HT-29 (cell line): ENCODE data around the gene ATP5MC3. TPM values are rescaled to one million over a fixed set of nuclear protein-coding genes. Genes with fewer than 3 reads are reported as not detected.

ENCODE experiments used
- DNase-seq: peaks from one replicate; pipeline ENCODE4 v3.0.0-alpha.2; 2015; ENCODE audit warnings: low spot score
- total RNA-seq: library from RNA; depleted of rRNA; stranded (reverse); fragments of >200 nt; shearing (Covaris generic); gene quantifications from 2 replicates; pipeline ENCODE4 v1.2.3, GENCODE V29; 2014

Gene ATP5MC3
- total RNA-seq, 1 experiment from 2014 or later, result 131 TPM

DNA sequence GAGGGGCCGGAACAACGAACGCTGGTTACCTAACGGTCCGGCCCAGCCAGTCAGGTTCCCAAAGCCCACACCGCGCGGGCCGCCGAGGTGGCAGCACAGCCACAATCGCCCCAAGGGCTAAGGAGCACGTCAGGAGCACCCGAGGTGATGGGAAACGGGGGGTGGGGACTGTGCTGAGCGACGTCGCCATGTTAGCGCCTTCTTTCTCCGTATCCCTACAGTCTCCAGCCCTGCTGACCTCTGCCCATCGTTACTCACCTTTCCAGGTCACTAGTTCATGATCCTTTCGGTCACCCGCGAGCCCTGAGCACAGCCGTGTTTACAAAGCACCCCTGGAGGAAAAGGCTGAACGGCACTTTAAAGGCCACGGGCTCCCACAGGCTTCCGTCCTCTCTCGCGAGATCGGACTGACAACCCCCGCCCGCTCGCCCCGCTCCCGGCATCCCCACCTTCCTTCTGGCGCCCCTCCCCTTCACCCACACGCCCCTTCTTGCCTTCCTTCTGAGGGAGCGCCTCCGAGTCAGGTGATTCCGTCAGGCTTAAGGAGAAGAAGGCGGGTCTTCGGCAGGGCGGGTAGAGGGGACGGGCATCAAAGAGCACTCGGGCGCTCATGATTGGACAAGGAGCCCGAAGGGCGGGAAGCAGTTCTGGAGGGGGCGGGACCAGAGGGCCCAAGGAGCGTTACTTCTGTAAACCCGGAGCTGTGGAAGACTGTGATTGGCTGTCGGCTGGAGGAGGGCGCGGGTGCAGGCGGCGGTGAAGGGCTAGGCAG lies 13.5 kb downstream of the ATP5MC3 start, which contains the start of gene ATF2:
TSS of gene ATF2 (minus strand) at position 412 of the 772 bp plus-strand sequence. CDS start 31,760 bp downstream, outside the sequence.
- DNase-seq, result peak; percentile 98

DNA sequence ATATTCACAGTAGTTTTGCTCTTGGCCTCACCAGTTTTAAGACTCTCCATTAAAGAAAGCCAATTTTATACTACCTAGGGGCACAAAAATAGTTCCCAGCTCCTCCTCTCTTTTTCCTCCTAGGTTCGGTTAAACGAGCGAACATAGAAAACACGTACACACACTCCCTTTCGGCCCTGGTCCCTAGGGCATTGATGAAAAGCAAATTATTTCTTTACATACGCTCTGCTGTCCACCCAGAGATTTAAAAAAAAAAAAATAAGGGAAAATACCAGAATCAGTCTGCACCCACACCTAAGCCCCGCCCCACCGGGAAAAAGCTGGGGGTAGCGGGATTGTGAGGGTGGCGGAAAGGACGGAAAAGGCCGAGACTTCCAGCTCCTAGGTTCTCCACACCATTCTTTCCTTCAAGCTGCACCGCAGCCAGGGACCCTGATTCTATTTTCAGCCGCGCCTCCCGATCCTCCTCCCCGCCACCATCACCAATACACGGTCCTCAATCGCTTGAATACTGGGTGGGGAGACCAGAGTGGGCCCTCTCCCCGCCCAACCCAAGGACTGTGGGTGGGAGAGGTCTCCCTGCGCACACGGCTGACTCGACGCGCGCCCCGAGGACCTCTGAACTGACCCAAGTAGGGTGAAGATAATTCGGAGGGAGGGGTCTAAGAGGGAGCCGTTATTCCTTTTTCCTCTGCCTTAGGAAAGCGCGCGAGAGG lies 14.3 kb downstream of the ATP5MC3 start:
- peak; percentile 23 for DNase-seq

DNA sequence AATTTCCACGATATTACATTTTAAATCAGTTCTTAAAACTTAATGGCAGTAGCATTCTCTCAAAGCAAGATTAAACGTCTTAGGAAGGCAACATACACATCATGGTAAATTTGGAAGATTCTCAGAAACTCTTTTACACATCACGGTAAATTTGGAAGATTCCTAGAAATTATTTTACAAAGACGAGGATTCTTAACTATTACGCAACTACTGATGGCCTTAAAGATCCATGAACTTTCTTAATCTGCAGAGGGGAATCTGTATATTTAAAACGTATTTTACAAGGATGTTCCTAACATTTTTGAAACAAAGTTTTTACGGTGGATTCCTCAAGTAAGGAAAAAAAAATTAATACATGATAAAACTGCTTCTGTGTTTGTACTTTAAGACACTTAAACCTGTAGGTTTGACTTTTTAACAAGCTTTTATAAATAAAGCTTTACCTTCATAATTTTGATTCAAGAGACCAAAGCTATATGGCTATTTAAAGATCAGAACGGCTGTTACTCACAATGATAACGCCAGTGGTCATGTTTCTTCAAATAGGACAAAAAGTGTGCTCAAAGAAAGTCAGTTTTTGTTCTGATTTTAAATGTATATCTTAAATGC lies 15.2 kb downstream of the ATP5MC3 start:
- DNase-seq, result no peak

DNA sequence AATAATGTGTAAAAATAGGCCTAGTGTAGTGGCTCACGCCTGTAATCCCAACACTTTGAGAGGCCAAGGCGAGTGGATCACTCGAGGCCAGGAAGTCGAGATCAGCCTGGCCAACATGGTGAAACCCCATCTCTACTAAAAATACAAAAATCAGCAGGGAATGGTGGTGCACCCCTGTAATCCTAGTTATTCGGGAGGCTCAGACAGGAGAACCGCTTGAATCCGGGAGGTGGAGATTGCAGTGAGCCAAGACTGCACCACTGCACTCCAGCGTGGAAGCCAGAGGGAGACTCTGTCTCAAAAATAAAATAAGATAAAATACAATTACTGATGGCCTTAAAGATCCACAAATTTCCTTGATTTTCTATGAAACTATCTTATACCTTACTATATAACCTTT lies 17.3 kb downstream of the ATP5MC3 start:
- DNase-seq, result no peak

- DNase-seq, result no peak
Observed at GRCh38 chr2:175158894-175159293, 22.6 kb downstream of the ATP5MC3 start.

DNA sequence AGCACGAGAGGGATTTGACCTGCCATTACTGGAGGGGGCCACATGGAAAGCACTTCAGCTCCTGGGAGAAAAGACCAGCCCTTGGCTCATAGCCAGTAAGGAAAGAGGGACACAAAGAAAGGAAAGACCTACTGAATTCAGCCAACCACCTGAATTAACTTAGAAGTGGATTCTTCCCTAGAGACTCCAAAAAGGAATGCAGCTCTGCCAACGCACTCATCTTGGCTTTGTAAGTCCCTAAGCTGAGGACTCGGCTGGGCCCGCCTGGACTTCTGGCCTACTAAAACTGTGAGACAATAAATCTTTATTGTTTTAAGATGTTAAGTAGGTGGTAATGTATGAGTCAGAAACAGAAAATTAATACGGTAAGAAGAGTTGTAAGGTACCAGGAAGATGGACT lies 25.0 kb downstream of the ATP5MC3 start:
- peak; percentile 70 for DNase-seq

DNA sequence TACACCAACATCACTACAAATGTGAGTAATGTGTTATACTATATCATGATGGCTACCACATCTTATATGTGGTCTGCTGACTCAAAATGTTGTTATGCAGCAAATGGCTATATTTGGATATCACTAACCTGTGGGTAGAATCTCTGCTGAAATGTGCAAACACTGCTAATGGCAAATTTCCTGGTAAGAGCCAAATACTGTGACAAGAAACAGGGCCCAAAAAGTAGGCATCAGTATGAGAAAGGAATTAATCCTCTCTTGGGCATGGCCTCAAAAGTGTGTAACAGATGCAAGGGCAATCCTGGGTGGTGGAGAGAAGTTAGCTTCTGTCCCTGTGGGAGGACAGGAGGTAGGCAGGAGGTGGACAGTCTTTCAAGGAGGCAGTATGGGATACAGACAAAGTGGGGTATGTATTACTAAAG lies 26.8 kb downstream of the ATP5MC3 start:
- DNase-seq, result no peak

DNA sequence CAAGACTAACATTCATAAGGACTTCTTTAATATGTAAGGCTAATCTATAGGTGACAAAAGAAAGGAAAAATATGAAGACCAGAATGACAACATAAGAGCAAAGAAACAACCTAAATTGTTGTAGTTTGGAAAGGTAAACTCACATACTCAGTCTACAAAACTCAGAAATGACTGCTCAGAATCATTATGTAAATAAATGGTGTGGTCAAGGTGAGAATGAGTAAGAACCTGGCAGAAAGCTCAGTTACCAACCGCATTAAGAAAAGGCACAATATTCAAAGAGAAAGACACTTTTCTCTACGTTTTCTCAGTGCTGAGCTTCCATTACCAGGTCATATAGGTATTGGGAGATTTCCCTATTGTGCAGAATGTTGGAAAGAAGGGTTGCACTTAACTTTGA lies 29.3 kb downstream of the ATP5MC3 start:
- DNase-seq, result no peak

DNA sequence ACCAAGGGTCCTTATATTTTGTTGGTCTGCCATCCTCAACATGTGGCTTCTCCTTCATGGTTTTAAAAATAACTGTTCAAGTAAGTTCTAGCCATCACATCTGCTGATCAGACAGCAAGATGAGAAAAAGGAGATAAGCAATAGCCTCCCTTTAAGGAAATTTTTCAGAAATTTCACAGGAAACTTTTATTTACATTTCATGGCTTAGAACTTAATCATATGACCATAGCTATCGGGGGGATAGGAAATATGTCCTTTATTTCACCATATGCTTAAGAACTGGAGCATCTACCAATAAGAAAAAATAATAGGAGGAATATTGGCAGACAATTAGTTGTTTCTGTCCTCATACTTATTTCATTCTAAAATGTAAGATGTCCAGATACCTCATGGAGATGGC lies 29.7 kb downstream of the ATP5MC3 start:
- no peak for DNase-seq

- no peak for DNase-seq
Observed at GRCh38 chr2:175147186-175147585, 34.3 kb downstream of the ATP5MC3 start.

DNA sequence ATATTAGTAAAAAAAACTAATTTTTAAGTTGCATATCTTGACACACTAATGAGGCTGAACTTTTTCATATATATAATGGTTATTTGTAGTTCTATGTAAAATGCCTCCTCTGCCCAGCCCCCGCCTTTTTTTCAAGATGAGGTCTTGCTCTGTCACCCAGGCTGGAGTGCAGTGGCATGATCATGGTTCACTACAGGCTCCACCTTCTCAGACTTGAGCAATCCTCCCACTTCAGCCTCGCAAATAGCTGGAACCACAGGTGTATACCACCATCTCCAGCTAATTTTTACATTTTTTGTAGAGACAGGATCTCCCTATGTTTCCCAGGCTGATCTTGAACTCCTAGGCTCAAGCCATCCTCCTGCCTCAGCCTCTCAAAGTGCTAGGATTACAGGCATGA lies 37.8 kb downstream of the ATP5MC3 start:
- DNase-seq, result no peak

DNA sequence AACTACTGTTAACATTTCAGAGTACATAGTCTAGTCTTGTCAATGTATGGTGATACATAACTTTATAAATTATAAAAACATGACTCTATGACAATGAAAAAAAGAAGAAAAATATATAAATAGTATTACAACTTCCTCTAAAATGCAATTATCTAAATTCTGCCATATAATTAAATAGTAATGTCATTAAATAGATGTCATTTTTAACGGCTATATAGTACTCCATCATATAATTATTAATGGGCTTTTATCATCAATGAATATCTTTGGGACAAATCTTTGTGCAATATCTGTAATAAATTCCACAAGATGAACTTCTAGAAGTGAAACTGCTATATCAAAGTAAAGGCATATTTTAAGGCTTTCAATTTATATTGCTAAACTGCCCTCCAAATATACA lies 38.3 kb downstream of the ATP5MC3 start:
- no peak for DNase-seq

DNA sequence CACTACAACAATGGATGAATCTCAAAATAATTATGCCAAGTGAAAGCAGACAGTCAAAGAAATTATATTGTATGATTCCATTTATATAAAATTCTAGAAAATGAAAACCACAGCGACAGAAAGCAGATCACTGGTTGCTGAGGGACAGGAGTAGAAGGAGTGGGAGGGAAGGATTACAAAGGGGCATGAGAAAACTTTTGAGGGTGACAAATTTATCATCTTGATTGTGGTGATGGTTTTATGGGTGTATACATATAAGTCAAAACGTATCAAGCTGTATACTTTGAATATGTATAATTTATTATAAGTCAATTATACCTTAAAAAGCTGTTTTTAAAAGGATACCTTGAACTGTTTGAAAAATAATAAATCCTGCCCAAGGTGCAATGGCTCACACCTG lies 41.2 kb downstream of the ATP5MC3 start:
- DNase-seq, result no peak

GRCh38 chr2:175137793-175138192 lies 43.7 kb downstream of the ATP5MC3 start:
- DNase-seq, result no peak

- DNase-seq, result no peak
Observed at GRCh38 chr2:175136334-175137215, 44.9 kb downstream of the ATP5MC3 start.

DNA sequence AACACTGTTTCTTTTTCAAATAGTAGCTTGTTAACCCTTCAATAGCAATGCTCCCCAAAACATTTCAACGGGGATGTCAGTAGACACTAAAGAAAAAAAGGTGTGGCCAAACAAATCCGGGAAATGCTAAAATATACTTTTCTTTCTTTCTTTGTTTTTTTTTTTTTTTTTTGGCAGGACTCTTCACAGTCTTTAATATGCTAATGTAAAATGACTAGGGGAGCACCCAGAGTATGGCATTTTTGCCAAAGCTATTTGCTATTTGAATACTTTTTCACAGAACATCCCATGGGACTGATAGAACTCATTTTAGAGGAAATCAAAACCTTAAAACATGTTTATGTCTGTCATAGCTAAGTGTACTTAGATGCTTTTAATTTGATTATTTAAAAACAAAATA lies 45.6 kb downstream of the ATP5MC3 start:
- no peak for DNase-seq

DNA sequence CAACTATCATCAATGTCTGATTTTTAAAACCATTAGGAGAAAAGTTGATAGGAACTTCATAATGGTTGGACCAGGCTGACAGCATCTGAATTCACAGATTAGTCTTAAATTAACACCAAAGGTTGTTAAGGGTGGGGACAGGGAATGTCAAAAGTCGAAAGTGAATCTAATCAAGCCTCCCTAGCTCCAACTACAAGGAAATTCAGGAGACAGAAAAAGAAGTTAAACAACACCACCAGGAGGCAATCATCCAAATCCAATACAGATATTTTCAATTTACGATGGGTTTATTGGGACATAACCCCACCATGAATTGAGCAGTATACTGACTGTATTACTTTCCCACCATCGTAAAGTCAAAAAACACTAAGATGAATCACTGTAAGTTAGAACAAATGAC lies 46.3 kb downstream of the ATP5MC3 start:
- DNase-seq, result no peak

DNA sequence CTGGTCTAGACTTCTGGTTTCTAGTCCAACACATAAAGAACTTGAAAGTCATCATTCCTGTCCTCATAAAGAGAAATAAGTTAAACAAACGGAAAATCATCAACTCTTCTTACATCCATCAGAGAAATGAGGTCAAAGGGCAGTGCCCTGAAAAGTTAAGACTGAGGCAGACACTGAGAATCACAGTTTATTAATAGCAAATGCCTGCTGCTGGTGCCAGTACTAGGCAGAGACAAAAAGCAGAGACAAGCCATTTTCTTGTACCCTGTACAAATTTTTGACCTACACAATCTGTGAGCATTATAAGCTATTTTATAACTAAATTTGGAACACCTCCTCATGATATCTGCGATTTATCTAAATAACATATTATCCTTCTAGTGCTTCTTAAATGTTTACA lies 50.3 kb downstream of the ATP5MC3 start:
- no peak for DNase-seq

DNA sequence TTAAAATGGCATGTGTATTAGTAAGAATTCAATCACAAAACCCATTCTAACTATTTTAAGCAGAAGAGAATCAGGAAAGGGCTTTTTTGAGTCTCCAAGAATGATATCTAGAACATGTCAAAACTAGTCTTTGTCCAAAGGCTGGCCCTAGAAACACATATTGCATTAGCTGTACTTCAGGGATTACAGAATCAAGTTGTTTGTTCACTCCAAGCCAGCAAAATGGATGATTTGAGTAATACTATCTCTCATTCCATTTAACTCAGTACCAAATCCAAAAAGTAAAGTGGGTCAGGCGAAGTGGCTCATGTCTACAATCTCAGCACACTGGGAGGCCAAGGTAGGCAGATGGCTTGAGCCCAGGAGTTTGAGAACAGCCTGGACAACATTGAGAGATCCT lies 54.8 kb downstream of the ATP5MC3 start:
- DNase-seq, result no peak
